COLO829 (cell line): ENCODE data around the gene SNX5.

Experiments used
- DNase-seq: peaks from one replicate; pipeline ENCODE4 v3.0.0; 2012; ENCODE audit warnings: low spot score

Gene SNX5

GRCh38 chr20:17968366-17969277 is at the start of gene SNX5, which contains the start of gene MGME1:
SNX5 (minus strand) TSS chr20:17968794; CDS start chr20:17968425, 369 bp downstream.
MGME1 (plus strand) TSS chr20:17969018; CDS start chr20:17969860, 842 bp downstream.
- DNase-seq: peak; percentile 99

GRCh38 chr20:18018100-18018499 is 49.5 kb upstream of the SNX5 start:
- no peak for DNase-seq

- DNase-seq: no peak
Observed at GRCh38 chr20:18016772-18017171, 48.2 kb upstream of the SNX5 start.

GRCh38 chr20:18014411-18014810 is 45.8 kb upstream of the SNX5 start:
- no peak for DNase-seq

GRCh38 chr20:18012901-18013300 is 44.3 kb upstream of the SNX5 start:
- no peak for DNase-seq

- no peak for DNase-seq
Observed at GRCh38 chr20:18011951-18012645, 43.5 kb upstream of the SNX5 start.

- no peak for DNase-seq
Observed at GRCh38 chr20:18011482-18011881, 42.9 kb upstream of the SNX5 start.

GRCh38 chr20:18009116-18009515 is 40.5 kb upstream of the SNX5 start:
- no peak for DNase-seq

- DNase-seq: no peak
Observed at GRCh38 chr20:18007534-18008292, 39.1 kb upstream of the SNX5 start.

GRCh38 chr20:18006684-18007083 is 38.1 kb upstream of the SNX5 start:
- DNase-seq: no peak

GRCh38 chr20:18005990-18006364 is 37.4 kb upstream of the SNX5 start:
- DNase-seq: no peak

- no peak for DNase-seq
Observed at GRCh38 chr20:18005170-18005989, 36.8 kb upstream of the SNX5 start.

GRCh38 chr20:18004384-18005031 is 35.9 kb upstream of the SNX5 start:
- no peak for DNase-seq

GRCh38 chr20:18003897-18004296 is 35.3 kb upstream of the SNX5 start:
- no peak for DNase-seq

- peak; percentile 88 for DNase-seq
Observed at GRCh38 chr20:18001131-18001921, 32.7 kb upstream of the SNX5 start.

- no peak for DNase-seq
Observed at GRCh38 chr20:17999566-17999965, 31.0 kb upstream of the SNX5 start.

- DNase-seq: no peak
Observed at GRCh38 chr20:17998446-17998845, 29.9 kb upstream of the SNX5 start.

GRCh38 chr20:17995967-17996819 is 27.6 kb upstream of the SNX5 start:
- DNase-seq: peak; percentile 80

- DNase-seq: no peak
Observed at GRCh38 chr20:17993546-17993945, 25.0 kb upstream of the SNX5 start.
